Measurements from ENCODE around the gene EEPD1. TPM values are rescaled to one million over a fixed set of nuclear protein-coding genes. Genes with fewer than 3 reads are reported as not detected.

Gene EEPD1
- total RNA-seq, 4 donors from 2014 or later, result 19.8 to 46.3 (median 29.3) TPM

DNA sequence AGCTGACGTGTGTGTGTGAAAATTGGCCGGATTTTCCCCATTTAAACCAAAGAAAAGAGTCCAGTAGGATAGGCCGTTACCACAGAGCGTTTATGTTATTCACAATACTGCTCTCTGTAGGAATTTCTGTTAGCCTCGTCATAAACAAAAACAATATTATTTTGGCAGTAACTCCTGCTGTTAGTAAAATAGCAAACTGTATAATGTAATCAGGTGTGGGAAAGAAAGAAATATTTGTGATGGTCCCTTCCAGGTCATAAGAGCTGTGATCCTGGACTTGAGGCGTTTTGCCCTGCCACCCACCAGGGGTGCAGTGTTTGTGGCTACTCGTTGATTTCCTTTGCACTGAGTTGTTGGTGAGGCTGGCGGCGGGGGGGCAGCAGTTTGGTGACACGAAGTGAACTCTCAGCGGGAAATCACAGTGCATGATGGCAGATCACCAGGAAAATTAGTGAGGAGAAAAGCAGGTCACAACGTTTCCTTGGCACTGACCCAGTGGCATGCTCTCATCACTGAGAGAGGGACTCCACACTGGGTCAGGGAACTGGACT, 2.8 kb downstream of the EEPD1 start:
- TF ChIP-seq POLR2A (IDR thresholded peaks at IDR 0.05), result no peak
- TF ChIP-seq, protein P1, sequence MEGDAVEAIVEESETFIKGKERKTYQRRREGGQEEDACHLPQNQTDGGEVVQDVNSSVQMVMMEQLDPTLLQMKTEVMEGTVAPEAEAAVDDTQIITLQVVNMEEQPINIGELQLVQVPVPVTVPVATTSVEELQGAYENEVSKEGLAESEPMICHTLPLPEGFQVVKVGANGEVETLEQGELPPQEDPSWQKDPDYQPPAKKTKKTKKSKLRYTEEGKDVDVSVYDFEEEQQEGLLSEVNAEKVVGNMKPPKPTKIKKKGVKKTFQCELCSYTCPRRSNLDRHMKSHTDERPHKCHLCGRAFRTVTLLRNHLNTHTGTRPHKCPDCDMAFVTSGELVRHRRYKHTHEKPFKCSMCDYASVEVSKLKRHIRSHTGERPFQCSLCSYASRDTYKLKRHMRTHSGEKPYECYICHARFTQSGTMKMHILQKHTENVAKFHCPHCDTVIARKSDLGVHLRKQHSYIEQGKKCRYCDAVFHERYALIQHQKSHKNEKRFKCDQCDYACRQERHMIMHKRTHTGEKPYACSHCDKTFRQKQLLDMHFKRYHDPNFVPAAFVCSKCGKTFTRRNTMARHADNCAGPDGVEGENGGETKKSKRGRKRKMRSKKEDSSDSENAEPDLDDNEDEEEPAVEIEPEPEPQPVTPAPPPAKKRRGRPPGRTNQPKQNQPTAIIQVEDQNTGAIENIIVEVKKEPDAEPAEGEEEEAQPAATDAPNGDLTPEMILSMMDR (IDR thresholded peaks at IDR 0.05), result peak in 1 of 6 experiments; percentile 23
- Histone ChIP-seq H3K36me3 (no peaks in the 10 kb centered on the region), H3K9me3 (no peaks in the 10 kb centered on the region), H3K27me3 (no peaks in the 10 kb centered on the region), H3K27ac (peak overlapping the region in 2 of 4 donors; percentile 32 to 43), H3K4me3 (peak overlapping the region in 2 of 4 donors; percentile 77 to 82), H3K4me1 (peaks cover 0 to 67% (median 6%) of the 10 kb centered on the region in 4 donors)
- peak in 1 of 3 donors; percentile 62 for DNase-seq

DNA sequence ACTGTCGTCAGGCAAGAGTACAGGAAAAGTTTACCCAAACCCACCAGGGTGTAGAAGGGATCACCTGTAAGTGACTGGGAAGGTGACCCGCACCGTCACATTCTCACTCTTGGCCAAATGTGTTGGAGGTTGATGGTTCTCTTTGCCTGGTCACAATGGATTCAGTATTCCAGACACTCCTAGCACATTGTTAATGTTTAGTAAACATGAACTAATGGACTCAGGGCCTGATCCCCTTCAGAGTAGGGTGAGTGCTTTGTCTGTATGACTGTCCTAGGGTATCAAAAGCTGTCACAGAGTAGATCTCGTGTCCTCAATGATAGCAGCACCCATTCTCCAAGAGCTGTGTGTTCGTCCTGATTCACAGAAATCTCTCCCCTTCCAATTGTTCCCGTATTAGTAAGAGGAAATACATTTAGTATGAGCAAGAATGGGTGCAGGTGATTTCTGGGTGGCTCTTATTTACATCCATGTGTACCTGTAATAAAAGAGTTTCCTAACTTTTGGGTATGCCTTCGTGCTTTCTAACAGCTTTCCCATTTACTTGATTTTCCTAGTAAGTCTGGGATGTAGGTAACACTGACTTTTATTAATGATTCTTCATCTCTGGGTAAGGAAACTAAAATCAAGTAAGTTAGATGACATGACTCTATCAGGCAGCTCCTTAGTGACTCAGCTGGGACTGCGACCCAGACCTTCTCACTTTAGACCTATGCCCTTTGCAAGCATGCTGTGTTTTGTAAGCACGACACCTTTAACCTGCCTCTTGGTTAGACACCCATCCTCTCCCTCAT, 4.7 kb downstream of the EEPD1 start:
- peaks cover 0 to 67% (median 6%) of the 10 kb centered on the region in 4 donors for H3K4me1 ChIP-seq
- H3K9me3 ChIP-seq, result no peaks in the 10 kb centered on the region
- peak overlapping the region in 2 of 4 donors; percentile 14 to 82 for H3K4me3 ChIP-seq
- no peaks in the 10 kb centered on the region for H3K27me3 ChIP-seq
- H3K36me3 ChIP-seq, result no peaks in the 10 kb centered on the region
- DNase-seq, result peak in 1 of 3 donors; percentile 82
- peak overlapping the region in 1 of 4 donors; percentile 61 for H3K27ac ChIP-seq
- no peak for TF ChIP-seq POLR2A (IDR thresholded peaks at IDR 0.05)
- TF ChIP-seq, protein P1 (IDR thresholded peaks at IDR 0.05), result no peak

DNA sequence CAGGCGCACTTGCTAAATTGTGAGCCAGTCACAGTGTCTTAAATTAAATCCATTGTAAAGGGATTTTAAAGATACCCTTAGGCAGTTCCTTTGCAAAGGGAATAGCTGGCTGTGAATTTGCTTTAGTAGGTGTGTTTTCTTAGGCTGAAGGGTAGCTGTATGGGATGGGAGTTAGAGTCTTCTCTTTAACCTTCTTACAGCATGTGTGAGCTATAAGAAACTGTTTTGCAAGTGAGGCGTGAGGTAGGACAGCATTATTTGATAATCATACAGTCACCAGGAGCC, 5.2 kb downstream of the EEPD1 start:
- H3K4me3 ChIP-seq, result no peak overlapping the region
- no peaks in the 10 kb centered on the region for H3K9me3 ChIP-seq
- TF ChIP-seq, protein P1 (IDR thresholded peaks at IDR 0.05), result no peak
- no peak for TF ChIP-seq POLR2A (IDR thresholded peaks at IDR 0.05)
- DNase-seq, result no peak
- peaks cover 0 to 67% (median 6%) of the 10 kb centered on the region in 4 donors for H3K4me1 ChIP-seq
- peak overlapping the region in 1 of 4 donors; percentile 61 for H3K27ac ChIP-seq
- H3K36me3 ChIP-seq, result no peaks in the 10 kb centered on the region
- no peaks in the 10 kb centered on the region for H3K27me3 ChIP-seq

DNA sequence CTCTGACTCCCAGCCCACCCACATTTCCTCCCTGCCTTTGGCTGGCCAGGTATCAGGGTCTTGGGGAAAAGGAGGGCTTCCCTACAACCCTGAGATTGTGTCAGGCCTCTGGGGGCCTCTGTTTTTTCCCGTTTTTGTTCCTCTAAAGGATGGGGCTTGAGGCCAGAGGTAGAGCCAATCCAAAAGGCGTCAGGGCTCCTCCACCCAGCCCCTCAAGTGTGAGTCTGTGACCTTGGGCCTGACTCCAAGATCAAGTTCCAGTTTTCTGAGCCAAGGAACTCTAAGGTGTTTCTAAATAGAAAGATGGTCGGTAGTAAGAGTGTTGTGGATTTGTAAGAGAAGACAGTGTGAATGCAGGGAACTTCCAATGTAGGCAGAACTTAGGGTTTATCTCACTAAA, 6.6 kb downstream of the EEPD1 start:
- no peak for DNase-seq
- H3K27ac ChIP-seq, result no peak overlapping the region
- no peaks in the 10 kb centered on the region for H3K9me3 ChIP-seq
- TF ChIP-seq, protein P1 (IDR thresholded peaks at IDR 0.05), result no peak
- TF ChIP-seq POLR2A (IDR thresholded peaks at IDR 0.05), result no peak
- no peaks in the 10 kb centered on the region for H3K27me3 ChIP-seq
- H3K4me1 ChIP-seq, result peaks cover 0 to 58% (median 3%) of the 10 kb centered on the region in 4 donors
- no peaks in the 10 kb centered on the region for H3K36me3 ChIP-seq
- no peak overlapping the region for H3K4me3 ChIP-seq

DNA sequence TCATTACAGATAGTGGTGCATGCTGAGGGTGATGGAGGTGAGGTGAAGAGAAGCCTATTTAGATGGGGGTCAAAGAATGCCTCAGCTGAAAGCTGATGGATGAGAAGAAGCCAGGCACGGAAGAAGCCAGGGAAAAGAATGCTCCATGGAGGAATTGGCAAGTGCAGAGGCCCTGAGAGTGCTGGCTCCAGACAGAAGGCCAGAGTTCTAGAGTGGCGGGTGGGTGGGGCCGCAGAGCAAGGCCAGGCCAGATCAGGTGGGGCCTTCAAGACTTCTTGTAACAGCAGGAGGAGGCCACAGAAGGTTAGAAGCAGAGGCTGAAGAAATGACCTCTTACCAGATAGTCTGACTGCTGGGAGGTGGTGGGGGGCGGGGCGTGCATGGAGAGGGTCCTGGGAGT, 7.3 kb downstream of the EEPD1 start:
- Histone ChIP-seq H3K36me3 (no peaks in the 10 kb centered on the region), H3K4me3 (no peak overlapping the region), H3K9me3 (no peaks in the 10 kb centered on the region), H3K4me1 (peaks cover 0 to 51% (median 3%) of the 10 kb centered on the region in 4 donors), H3K27me3 (no peaks in the 10 kb centered on the region), H3K27ac (no peak overlapping the region)
- no peak for TF ChIP-seq POLR2A (IDR thresholded peaks at IDR 0.05)
- TF ChIP-seq, protein P1 (IDR thresholded peaks at IDR 0.05), result no peak
- no peak for DNase-seq

All from Peyer's patch (tissue), 4 donors.